ENCODE data around the gene JADE3.

The JADE3 gene

DNA sequence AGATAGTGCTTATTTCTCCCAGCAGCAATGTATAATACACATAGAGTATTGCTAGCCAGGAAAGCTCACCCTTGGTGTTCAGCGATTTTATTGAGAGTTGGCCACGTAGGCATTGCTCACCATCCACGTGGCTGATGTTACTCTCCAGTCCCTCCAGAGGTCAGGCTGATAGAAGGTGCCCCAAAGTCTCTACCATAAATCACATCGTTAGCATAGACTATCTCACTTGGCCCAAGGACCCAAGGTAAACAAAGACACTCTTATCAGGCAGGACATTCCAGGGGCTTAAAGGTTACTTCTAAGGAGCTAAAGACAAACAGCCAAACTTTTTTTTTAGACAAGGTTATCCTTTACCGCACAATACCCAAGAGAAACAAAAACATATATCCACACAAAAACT is 135.8 kb downstream of the JADE3 start:
- no peak for DNase-seq

DNA sequence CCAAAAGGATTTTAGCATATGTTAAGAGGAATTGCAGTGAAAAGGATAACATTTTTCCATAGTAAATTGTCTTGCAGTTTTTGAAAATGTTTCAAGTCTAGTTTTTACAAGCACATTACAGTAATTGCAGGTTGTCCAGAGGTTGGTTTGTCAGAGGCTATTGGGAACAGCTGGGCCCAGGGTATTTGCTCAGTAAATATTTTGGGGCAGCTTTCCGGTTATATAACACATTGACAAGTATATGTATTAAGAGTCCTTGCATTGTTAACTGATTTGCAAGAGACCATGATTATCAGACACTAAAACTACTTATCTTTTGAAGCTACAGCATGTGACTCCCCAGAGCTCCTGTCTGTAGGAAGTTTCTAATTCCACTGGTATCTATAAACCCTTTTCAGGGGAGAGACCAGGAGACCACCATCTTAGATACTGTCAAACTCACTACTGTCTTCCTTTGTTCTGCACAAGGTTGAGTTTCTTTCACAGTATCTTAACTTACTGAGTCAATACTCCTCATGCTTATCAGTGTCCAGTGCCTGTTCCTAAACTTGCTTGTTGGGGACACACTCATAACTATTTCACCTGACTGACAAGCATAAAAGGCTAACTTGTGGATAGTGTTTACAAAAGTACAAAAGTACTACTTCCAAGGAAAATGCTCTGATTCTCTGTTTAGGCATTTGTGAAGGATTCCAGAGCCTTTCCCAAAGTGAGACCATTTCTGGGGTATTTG is 147.1 kb downstream of the JADE3 start:
- DNase-seq, result no peak

DNA sequence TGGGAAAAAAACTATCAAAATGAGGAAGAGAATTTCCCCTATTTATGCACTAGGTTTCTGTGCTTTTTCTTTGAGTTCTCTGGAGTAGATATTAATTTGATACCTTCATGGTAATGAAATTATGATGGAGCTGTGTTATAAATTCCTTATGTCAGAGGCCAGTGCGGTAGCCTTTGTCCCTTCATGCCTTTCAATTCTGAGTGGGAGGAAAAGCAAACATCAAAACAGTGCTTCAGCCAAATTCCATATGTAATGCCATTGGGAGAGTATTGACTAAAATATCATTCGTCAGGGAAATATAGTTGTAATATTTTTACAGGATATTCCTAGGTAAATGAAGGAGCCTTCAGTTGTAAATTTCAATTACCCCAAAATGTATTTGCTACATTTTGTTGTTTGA is 148.5 kb downstream of the JADE3 start:
- DNase-seq, result no peak

DNA sequence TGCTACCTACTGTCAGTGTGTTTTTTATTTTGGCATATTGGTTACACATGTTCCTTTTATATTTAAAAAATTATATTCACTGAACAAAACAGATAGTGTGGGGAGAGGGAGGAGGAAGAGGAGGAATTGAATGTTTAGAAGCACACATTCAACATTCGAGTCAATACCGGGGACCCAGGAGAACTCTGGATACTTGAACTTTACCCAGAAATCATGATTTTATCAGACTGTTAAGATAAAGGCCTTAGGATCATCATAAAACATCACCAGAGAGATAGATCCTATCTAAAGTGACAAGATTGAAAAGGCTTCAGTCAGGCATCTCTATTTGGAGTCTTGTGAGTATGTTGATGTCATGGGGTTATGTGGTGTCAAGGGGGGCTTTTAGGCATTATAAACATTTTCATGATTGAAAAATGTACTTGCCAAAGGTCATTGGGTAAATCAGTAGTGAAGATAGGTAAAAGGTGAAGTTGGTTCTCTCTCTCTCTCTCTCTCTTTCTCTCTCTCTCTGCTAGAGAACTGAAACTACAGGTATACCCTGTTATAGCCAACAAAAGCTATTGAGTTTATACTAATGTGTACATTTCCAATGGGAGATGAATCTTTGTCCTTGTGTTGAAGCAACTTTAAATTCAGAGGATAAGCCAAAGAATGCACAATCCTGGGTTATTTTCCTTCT is 149.2 kb downstream of the JADE3 start:
- no peak for DNase-seq

DNA sequence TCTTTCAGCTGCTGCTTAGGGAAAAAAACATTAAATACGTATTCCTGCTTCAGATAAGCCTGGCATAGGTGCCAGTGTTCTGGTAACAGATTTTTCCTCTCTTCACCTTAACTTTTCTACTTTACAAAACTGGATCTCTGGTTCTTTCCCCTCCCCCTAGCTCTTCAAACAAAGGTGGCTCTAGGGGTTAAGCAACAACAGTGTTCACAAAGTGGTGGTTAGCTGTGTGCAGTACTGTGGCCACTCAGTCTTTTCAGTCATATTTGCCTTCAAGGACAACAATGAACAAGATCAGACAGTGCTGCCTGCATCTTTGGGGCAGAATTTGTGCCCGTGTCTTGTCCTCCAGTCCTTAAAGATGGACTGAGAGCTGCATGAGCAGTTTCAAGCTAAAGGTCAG is 151.0 kb downstream of the JADE3 start:
- no peak for DNase-seq

DNA sequence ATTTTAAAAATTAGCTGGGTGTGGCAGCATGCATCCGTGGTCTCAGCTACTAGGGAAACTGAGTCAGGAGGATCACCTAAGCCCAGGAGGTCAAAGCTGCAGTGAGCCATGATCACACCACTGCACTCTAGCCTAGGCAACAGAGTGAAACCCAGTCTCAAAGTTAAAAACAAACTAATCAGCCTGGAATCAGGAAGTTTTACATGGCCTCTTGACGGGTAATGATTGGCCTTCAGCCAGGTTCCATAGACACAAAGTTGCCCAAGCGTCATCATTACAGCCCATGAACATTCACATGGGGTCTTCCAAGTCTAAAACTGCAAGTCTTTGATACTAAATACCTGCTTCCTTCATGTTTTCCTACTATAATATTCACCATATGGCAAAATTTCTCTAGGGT is 156.0 kb downstream of the JADE3 start:
- DNase-seq, result no peak

DNA sequence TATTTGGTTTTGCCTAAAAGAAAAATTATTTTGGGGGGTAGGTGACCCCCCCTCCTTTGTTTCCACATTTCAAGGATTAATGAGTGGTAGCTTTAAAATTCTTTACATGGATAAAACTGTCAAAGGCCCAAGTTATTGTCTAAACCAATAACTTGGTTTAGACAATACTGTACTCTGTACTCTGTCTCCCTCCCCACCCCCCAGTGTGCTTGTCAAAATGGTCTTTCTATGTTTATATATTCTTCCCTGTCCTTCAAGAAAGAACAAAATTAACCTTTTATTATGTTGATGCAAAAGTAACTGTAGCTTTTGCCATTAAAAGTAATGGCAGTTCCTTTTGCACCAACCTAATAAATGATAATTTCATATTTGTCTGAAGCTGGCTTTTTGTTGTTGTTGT is 156.5 kb downstream of the JADE3 start:
- DNase-seq, result no peak

DNA sequence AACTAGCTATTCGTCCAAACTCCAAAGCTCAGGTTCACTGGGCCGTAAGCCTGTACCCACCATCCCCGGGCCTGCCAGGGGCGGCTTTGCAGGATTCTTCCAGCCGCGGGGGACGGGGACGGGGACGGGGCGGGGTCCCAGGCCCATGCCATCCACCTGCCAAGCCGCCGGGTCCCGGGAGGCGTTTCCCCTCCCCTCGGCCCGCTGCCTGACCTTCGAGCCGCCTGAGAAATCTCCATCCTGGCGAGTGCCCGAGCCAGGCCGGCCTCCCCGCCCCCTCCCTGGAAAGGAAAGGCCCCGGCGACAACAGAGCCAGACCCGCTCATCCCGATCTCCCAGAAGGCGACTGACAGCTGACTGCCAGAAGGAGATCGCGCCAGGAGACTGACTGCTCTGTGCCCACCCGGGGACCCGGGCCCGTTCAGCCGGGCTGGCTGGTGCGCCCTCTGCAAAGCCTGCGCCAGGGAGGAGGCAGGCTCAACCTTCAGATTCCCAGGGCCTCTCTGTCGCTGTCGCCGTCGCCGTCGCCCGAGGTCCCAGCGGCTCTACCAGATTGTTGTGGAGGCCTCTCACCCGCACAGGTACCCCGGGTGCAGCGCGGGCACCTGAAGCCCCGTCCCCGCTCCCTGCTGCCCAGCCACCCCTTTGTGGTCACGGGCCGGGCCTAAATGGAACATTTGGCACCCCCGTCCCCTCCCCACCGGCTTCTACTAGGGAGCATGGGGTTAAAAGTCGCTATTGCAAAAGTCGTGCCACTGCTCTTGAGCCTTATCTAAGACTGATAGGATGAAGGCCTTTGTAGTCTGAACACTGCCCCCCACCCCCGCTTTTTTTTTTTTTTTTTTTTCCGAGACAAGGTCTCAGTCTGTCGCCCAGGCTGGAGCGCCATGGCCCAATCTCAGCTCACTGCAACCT is 166.2 kb downstream of the JADE3 start, which contains the start of gene RGN:
Gene RGN (plus strand): TSS at position 315 of the 915 bp plus-strand sequence. CDS start 2,702 bp downstream, outside the sequence.
- DNase-seq, result no peak

DNA sequence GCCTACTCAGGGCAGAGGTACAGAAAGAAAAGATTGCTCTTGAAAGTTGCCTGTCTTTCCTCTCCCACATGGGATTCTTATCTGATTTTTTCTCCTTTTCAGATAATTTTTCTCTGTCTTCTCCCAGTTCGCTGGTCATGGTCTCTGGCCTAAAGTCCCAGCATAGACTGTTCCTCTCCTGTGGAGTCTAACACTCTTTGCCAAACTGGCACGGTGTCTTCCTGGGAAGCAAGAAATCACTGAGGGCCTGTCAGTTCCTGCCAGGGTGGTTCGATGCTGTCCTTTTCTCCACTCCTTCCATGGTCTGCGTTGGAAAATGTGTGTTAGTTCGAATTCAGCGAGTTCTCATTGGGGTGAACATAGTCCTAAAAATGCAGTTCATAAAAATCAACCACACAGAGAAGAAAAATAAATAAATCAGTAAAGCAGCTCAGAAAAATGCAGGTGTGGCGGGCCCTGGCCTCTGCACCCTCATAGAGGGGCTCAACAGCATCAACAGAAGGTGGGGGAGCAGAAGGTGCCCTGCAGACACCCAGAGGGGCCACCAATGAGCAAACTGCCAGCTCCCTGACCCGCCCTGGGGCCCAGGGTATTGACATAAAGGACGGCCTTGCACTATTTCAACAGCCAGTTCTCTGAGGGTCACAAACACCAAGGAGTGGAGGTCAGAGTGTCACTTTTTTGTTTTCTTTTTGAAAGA is 168.1 kb downstream of the JADE3 start:
- no peak for DNase-seq

DNA sequence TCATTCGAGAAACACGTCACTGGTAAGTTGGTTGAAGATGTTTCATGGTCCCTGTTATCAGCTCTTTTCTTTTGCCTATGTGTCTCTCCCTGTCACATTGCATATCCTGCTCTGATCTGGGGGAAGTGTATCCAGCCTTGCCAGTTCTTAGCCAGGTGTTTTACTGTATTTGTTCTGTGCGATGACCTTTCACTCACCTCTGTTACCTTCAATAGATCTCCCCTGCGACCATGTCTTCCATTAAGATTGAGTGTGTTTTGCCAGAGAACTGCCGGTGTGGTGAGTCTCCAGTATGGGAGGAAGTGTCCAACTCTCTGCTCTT is 168.7 kb downstream of the JADE3 start:
- DNase-seq, result no peak

DNA sequence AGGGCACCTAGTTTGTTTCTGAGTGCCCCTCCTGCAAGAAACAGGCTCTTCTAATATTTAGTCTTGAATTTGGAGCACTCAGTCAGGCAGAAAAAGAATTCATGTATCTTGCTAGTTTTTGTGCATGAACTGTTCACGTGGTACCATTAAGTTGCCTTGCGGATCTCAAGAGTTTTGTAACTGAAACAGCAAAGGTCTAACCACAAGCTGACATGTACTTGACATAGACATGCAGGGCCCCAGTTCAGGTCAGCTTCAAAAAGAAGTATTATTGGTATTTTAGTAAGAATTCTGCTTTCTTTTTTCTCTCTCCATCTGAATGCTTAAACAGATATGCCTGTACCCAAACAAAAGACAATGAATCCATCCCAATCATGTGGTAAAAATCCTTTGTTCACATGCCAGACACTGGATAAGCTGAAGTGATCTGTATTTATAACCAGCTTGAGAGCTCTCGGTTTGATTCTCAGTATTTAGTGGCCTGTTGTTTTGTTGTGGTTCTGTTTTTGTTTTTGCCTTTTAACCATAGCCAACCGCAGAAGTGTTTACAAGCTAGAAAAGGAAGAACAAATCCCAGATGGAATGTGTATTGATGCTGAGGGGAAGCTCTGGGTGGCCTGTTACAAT is 179.0 kb downstream of the JADE3 start:
- DNase-seq, result no peak

DNA sequence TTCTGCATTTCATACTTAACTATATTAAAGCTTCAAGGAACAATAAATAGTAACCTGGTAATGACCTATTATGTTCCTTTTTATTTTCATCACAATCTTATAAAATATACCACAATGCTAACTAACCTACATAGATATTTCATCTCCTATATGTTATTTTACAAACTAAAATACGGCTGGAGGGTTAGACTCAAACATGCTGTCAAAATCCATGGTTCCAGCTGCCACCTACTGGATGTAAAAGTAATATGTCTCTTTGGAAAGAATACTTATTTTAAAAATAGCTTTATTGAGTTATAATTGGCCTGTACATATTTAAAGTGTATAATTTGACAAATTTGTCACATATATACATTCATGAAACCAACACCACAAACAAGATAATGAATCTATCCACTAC is 181.0 kb downstream of the JADE3 start:
- DNase-seq, result no peak

DNA sequence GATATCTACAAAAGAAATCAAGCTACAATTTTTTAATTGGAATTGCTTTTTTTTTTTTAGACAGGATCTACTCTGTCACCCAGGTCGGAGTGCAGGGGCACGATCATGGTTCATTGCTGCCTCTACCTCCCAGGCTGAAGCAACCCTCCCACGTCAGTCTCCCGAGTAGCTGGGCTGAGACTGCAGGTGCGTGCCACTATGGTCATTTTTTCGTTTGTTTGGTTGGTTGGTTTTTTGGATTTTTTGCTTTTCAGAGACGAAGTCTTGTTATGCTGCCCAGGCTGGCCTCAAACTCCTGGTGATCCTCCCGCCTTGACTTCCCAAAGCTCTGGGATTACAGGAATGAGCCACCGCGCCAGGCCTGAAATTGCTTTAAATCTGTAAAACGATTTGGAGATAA is 181.6 kb downstream of the JADE3 start:
- no peak for DNase-seq

DNA sequence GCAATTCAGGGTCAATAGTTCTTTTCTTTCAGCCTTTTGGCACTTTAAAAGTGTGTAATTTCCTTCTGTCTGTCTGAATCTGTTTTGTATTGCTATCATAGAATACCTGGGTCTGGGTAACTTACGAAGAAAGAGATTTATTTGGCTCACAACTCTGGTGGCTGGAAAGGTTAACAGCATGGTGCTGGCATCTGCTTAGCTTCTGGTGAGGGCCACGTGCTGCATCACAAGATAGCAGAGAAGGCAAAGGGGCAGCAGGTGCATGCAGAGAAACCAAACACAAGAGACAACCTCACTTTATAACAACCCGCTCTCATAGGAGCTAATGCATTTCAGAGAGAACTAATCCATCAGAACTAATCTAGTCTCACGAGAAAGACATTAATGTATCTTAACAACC is 184.8 kb downstream of the JADE3 start:
- DNase-seq, result no peak

DNA sequence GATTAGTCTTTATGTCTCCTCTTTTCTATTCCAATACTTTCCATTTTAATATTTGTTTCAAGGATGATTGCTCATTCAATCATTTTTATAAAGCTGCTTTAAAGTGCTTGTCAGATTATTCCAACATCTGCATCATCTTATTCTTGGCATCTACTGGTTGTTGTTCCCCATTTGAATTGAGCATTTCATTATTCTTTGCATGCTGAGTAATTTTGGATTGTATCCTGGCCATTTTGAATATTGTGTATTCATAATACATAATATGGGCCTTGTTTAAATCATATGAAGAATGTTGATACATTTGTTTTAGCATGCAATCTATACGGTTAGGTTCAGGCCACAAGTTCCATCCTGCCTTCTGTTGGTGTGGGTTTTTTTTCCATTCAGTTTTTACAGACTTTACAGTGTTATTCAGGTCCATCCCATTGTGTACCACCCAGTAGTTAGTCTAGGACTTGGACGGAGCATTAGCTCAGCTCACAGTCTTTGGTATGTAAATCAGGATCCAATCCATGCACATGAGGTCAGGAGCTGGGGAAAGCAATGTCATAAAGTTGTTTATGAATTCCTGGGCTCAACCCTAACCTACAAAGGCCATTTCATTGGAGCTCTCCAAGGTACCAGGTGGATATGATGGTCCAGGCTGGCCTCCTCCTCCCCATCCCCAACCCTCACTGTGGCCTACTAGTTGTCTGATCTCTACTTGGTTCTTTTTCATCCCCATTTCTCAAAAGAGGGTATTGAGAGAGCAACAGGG is 186.3 kb downstream of the JADE3 start:
- no peak for DNase-seq

DNA sequence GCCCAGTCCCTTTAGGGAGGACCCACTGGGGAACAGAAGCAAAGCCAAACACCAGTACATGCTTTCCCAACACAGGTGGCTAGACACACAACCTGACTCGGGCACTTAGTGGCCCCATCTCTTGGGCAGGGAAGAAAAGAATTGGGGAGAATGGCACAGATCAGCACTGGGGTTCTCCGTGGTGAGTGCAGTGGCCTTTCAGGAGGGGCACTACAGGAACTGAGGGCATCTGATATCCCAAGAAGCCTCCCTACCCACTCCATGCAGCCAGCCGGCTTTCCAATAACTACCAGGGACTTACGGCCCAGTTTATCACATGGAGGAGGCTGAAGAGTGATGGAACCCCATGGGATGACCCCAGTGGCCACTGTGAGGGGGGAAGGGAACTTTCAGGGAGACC is 189.0 kb downstream of the JADE3 start:
- DNase-seq, result no peak

Data from stimulated activated CD4-positive, alpha-beta T cell treated with anti-CD3 and anti-CD28 coated beads, Interleukin-2, amount 100 ng/mL, for 48 hours (primary cell).